Measurements from ENCODE around the gene AFAP1L1.

GRCh38 chr5:149246906-149247305 is 24.8 kb upstream of the AFAP1L1 start:
- TF ChIP-seq CTCF (conservative IDR thresholded peaks at IDR 0.05; ENCODE audit: low read length) = no peak
- no peak for TF ChIP-seq EZH2phosphoT487 (IDR thresholded peaks at IDR 0.05; ENCODE audit: borderline replicate concordance, low read depth, low read length)

Measured in OCI-LY7 (cell line).